RWPE1 (cell line): ENCODE results near the gene NFATC4.
"Not testable (repeated sequence)": the region's sequence is repeated elsewhere in the genome, so short reads cannot be mapped to it uniquely, and the experiment has no call there.

ENCODE experiments used
- CTCF ChIA-PET: fragments of 350-600 bp; sonication (Branson Sonifier 250); formaldehyde crosslinking; extraction: SDS; loops from one replicate; lab custom pipeline; 2021; lab: Yijun Ruan, JAX
- POLR2A ChIA-PET: fragments of 400-600 bp; formaldehyde crosslinking; extraction: SDS; loops from one replicate; lab custom pipeline; 2020; ENCODE audit warnings: antibody characterized with exemption; ENCODE audit not compliant: low non-redundant PET; lab: Yijun Ruan, JAX
- DNase-seq: peaks from one replicate; pipeline ENCODE4 v3.0.0; 2012; ENCODE audit warnings: low spot score
- H3K27ac ChIP-seq: fragments of 450-650 bp; 2 replicates; pipeline ENCODE4 v1.5.1; 2017
- CTCF ChIP-seq: fragments of 450-650 bp; conservative IDR thresholded peaks from 2 replicates; pipeline ENCODE4 v1.5.1; 2017; ENCODE audit warnings: low read depth, mild to moderate bottlenecking

The NFATC4 gene

DNA sequence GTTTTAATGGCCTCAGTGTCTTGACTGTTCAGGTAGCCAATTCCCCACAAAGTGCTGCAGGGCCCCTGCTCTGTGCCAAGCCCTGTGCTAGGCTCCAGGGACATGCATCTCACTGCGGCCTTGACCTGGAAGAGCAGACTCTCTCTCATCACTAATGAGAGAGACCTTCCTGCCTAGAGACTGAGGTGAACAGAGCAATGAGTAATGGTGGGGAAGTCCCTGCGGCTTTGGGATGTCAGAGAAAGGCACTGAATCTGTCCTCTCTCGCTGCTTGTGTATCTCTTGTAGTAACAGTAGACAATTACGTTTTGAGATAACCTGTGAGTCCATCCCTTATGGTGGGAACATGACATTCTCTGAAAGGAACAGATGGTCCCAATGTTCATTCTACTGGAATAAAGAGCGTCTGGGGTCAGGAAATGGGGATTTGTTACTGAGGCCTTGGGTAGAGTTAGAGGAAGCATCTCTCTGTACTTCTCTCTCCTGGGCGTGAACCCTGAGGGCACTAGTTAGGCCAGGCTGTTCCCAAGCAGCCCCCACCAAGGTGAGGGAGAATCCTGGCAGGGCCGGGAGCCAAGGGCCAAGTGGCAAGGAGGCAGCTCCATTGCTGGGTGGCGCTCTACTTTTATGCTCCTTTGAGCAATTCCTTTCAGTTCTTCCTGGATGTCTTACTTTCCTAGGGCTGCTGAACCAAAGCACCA, 13.5 kb downstream of the NFATC4 start:
- no peak for DNase-seq
- TF ChIP-seq CTCF: no peak
- ChIA-PET POLR2A (no interaction called here), CTCF (no interaction called here)
- no peak overlapping the region for H3K27ac ChIP-seq

- no peak for DNase-seq
- POLR2A ChIA-PET: no interaction called here
- no peak for TF ChIP-seq CTCF
- CTCF ChIA-PET: no interaction called here
- no peak overlapping the region for H3K27ac ChIP-seq
Observed at GRCh38 chr14:24382064-24382371, 14.0 kb downstream of the NFATC4 start.

DNA sequence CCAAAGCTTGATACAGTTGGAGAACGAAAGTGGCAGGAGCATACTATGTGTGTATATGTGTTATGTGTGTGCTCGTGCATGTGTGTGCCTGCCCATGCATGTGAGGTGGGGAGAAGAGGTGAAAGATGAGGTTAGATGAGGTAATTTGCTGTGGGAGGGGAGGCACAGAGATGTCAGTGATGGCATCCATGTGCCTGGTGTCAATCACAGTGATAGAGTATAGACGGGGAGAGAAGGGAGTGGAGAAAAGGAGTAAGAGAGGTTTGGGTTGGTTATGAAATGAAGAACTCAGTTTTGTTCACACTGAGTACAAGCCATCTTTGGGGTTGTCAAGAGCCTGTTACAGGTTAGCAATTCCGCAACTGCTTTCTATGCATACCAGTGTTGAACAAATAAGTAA, 16.2 kb downstream of the NFATC4 start:
- POLR2A ChIA-PET: no interaction called here
- DNase-seq: no peak
- CTCF ChIA-PET: no interaction called here
- no peak overlapping the region for H3K27ac ChIP-seq
- no peak for TF ChIP-seq CTCF

DNA sequence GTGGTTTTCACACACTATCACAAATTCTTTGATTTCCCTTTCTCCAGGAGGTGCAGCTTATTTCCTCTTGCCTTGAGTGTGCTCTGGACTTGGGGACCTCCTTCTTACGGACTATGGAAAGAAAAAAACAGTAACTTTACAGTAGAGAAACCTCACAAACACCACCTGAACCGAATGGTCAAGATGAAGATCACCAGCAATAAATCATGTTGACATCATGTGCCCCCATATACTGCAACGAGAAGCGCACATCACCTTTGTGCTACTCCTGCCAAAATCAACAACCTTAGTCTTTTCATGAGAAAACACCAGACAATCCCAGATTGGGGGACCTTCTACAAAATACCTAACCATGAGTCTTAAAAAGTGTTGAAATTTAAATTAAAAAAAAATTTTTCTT, 17.5 kb downstream of the NFATC4 start:
- no peak for DNase-seq
- no peak for TF ChIP-seq CTCF
- no peak overlapping the region for H3K27ac ChIP-seq
- ChIA-PET CTCF (interaction anchor here (1.0 kb wide), 1 partner anchor 52 kb away, joined by 3 read pairs; no protein-coding TSS in a partner anchor), POLR2A (interaction anchor here (0.6 kb wide), 1 partner anchor 77 kb away, joined by 3 read pairs; no protein-coding TSS in a partner anchor)

DNA sequence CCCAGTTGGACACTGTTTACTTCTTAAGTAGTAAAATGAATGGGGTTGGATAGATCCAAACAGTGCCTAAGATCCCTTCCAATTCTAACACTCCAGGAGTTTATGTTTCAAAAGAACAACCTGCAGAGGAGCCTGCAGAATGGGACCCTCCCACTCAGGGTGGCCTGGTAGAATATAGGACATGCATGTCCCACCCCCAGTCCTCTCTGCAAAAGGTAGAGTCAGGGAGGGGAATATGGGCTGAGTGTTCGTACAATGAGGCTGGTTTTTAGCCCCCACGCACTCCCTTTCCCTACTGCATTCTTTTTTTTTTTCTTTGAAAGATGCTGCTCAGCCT, 19.0 kb downstream of the NFATC4 start:
- POLR2A ChIA-PET: no interaction called here
- no peak overlapping the region for H3K27ac ChIP-seq
- CTCF ChIA-PET: no interaction called here
- no peak for TF ChIP-seq CTCF
- DNase-seq: no peak

DNA sequence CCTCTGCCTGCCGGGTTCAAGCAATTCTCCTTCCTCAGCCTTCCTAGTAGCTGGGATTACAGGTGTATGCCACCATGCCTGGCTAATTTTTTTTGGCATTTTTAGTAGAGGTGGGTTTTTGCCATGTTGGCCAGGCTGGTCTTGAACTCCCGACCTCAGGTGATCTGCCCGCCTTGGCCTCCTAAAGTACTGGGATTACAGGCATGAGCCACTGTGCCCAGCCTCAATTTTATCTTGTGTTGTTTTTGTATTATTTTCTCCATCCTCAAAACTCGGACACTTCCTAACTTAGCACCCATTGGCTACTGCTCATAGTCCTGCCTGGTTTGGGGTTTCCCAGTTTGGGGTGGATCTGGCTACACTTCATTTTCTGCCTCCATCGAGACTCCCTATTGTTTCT, 19.6 kb downstream of the NFATC4 start:
- POLR2A ChIA-PET, DNase-seq, CTCF ChIA-PET, H3K27ac ChIP-seq: not testable (repeated sequence)

DNA sequence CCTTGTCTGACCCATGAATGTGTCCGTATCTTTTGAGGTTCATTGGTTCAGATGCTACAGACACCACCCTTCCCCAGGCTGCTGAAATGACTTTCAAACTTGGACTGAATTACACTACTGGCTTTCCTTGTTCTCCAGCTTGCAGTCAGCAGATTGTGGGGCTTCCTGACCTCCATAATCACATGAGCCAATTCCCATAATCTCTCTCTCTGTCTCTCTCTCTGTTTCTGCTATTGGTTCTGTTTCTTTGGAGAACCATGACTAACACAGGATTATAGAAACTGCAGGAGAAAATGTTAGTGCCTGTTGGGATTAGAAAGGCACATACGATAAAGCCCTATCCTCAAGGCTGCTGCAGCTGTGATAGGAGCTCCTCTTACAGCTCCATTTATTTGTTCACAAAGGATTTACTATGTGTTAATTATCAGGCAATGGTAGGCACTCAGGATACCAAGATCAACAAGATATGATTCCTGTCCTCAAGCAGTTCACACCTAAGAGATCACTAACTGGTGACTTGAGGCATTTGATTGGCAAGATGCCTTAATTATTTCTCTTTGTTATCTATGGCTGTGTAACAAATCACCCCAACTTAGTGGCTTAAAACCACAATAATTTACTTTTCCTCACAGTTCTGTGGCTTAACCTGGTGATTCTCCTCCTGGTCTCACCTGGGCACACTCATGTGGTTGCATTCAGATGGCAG, 20.6 kb downstream of the NFATC4 start:
- ChIA-PET POLR2A (no interaction called here), CTCF (interaction anchor here (0.6 kb wide), 1 partner anchor 20 kb away, joined by 3 read pairs; no protein-coding TSS in a partner anchor)

More for the DNA sequence above, 20.6 kb downstream of the NFATC4 start:
- DNase-seq: no peak
- TF ChIP-seq CTCF: no peak
- no peak overlapping the region for H3K27ac ChIP-seq
